Stimulated activated CD8-positive, alpha-beta memory T cell treated with anti-CD3 and anti-CD28 coated beads, Interleukin-7, amount 100 ng/mL, for 24 hours (primary cell): ENCODE measurements around the gene GALNT10.

Experiments used
- DNase-seq: peaks from one replicate; pipeline ENCODE4 v3.0.0-alpha.2; 2020; ENCODE audit warnings: low read depth

The GALNT10 gene

DNA sequence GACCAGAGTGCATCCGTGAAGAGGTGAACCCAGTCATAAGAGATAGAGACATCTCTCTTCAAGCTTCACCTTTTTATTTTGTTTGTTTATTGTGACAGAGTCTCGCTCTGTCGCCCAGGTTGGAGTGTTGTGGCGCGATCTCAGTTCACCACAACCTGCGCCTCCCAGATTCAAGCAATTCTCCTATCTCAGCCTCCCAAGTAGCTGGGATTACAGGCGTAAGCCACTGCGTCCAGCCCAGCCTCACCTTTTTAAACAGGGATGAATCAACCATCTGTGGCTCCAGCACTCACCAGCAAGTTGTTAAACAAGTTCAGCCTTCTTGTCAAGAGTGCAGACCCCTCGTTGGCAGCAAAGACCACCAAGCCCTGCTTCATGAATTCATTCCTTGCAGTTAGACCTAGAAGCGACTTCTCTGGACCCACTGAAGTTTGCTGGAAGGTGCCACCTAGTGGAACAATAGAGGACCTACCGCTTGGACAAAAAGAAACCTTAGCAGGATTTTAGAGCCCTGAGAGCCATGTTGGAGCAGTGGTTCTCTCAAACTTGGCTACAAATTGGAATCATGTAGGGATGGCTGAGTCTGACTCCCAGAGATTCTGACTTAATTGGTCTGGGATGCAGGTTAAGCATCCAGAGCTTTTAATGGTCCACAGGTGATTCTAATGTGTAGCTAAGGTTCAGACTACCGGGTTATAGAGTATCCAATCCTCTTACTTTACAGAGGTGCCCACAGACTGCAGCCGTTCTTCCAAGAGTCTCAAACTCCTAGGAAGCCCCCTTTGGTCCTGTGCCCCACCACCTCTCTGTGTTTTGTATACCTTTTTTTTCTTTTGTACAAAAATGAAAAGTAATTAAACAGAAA, 10.5 kb upstream of the GALNT10 start:
- no peak for DNase-seq

DNA sequence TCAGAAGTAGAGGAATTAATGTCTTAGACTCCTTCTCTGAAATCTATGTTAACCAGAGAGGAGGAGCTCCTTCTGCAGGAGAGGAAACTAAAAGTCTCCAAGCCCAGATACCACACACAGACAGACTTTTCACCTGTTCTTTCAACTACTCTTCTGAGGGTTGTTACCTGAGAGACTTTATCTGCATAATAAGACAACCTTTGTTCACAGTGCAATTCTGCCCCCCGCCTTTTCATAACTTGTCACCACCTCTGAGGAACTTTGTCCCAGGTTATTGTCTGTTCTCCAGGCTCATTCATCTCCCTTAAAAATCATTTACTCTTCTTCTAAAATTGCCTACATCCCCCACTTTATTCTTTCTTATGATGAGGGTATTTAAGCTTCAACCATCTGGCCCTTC, 9.4 kb upstream of the GALNT10 start:
- no peak for DNase-seq

DNA sequence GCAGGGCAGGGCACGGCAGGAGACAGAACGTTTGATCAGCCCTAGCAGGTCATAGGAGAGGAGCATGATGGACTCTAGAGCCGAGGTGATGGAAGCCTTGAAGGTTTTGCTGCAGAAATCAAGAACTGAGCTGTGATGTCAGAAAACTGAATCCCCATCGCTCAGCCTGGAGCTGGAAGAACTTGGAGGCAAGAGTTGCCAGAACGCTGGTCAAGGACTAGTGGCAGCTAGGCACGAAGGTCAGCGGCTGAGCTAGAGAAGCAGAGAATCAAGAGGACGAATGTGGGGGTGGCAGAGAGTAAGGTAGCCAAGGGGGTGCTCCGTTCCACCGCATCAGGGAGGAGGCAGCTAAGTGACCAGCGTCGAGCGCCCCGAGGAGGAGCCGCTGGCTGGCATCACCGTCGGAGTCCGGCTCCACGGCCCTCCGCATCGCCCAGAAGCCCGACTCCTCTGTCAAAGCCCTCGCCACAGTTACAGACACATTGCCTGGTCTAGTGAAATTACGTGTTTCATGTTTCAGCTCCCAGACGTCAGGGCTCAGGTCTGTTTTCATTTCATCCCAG, 1.2 kb upstream of the GALNT10 start:
- DNase-seq: no peak

DNA sequence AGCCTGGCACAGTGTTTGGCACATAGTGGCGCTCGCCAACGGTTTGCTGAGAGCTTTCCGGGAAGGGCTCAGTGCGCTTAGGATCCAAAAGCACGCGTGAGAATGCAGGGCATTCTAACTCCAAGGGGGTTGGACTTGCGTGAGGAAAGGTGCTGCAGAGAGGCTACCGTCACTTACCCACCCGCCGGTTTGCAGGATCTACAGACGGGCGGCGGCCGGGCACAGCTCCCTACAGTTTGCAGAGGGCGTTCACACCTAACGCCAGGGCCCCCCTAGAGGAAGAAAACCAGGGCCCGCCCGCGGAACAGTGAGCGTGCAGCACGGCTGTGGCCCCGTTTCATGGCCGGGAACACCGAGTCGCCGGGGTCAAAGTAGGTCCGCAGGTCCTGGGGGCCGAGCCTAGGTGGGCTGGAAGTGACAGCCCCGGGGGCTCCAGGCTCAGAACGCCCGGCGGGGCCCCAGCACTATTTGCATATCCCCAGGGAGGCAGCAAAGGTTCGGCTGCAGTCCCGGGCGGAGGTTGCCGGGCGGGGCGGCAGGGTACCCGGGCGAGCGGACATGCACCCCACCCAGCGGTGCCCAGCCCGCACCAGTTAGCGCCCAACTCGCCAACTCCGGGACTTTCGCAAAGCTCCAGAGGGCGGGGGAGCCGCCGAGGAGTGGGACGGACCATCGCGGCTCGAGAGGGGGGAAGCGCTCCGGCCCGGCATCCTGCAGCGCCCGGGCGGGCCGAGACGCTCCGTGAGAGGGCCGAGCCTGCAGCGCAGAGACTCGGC, 526 bp upstream of the GALNT10 start:
- no peak for DNase-seq

DNA sequence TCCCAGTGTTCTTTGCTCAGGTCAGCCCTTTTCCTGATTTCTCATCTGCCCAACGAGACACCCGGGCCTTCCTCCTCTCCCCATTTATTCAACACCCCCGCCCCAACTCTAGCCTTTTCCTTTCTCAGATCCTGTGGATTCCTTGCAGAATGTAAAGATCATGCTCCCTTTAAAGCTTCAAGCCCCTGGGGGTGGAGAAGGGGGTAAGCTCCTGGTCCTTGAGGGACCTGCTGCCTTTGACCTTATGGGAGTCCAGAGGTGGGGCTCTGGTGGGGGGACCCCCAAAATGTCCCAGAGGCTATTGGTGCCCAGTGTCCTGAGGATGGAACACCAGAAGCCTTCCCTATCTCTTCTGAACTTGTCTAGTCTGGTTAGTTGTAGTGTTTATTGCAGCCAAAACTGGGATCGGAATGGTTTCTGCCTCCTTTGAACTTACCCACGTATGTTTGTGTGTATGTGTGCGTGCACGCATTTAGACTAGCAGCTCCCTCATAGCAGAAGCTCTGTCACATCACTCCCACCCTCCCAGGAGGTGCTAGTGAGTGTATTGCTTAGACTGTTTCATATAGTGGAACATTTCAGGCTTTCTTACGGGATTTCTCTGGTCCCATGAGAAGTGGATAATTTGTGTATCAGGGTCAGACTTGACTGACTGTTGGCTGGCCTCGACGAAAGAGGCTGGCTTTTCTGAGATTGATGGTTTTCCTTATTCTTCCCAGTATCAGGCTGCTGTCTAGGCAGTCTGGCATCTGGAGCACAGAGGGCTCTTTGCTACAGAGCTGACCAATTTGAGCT, 1.1 kb downstream of the GALNT10 start:
- no peak for DNase-seq

DNA sequence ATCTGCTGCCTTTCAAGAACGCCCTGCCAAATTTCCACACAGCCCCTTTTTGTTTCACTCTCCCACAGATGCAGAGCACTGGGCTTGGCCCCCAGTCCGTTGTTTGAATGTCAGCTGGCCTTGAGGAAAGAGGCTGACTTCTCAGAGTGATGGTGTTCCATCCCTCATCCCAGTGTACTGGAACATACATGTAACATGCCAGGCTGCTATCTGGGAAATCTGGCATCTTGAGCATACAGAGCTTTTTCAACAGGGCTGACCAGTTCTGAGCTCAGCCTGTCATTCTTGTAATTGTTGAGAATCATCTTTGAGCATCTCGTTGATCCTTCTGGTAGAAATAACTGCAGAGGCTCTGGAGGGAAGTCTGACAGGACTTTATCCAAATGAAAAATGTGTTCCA, 2.8 kb downstream of the GALNT10 start:
- DNase-seq: no peak

DNA sequence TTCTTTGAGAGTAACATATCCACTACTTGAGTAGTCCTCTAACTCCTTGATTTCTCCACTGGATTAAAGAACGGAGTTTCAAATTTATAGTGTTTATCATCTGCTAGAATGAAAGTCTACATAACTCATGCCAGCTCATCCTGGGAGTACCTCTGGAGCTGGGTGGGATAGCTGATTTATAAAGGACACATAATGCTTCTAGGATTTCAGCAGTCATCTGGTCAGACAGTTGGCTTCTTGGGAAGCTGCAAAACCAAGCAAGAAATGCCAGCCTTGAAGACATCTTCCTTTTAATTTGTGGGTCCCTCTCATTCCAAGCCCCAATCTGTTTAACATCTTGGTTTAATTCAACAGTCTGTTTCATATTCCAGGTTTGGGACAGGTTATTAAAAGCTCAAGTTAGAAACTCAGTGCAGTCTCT, 3.2 kb downstream of the GALNT10 start:
- DNase-seq: no peak

DNA sequence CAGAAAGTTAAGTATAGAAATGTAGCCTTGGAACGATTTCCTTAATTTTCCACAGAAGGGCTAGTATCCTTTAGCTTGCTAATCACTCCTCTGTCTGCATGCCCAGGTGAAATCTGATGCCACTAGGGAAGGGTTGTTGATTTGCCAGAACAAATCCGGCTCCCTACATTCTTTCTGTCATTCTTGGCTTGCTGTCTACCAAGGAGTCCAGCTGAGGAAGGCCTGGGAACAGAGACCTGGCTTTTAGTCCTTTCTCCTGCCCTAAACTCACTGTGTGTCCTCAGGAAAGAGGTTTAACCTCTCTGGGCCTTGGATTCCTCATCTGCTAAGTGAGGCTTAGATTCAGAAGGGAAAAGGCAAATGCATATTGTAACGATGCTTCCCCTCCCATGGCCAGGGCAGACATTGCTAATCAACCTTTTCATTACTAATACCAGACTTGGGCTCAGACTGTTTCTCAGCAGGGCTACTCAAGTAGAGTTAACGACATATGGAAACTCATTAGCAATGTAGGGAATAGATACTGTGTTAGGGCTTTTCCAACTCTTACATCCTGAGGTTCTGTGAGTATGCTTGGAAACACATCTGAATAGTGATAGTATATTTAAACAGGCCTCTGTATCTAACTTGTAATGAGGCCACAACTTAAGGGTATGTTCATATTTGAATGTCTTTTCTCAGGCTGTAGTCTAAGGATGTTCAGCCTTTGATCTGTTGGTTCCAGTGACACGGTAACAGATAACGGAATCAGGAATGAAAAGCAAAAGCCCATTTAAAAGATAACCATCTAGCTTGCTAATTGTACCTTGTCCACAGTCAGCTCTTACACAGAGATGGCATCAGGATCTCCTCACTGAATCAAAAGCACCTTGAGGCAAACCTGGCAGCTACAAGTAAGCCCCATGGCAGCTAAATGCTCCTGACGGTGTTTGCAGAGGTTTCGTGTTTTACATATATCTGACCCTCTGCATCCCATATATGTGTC, 4.1 kb downstream of the GALNT10 start:
- no peak for DNase-seq

DNA sequence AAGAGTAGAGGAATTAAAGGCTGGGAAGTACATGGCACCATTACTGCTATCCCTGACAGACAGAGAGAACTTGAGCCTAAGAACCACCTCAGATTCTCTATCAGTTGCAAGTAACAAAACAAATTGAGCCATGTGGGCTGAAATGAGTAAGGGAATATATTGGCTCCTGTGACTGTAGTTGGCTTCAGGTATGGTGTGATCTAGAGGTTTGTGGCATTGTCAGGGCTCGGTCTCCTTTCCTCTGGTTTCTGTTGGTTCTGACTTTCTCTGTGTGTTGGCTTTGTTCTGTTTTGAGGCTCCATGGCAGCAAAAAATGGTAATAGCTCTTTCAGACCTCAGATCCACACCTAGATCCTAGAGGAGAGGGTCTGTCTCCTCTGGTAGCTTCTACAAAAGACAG, 5.7 kb downstream of the GALNT10 start:
- DNase-seq: no peak

DNA sequence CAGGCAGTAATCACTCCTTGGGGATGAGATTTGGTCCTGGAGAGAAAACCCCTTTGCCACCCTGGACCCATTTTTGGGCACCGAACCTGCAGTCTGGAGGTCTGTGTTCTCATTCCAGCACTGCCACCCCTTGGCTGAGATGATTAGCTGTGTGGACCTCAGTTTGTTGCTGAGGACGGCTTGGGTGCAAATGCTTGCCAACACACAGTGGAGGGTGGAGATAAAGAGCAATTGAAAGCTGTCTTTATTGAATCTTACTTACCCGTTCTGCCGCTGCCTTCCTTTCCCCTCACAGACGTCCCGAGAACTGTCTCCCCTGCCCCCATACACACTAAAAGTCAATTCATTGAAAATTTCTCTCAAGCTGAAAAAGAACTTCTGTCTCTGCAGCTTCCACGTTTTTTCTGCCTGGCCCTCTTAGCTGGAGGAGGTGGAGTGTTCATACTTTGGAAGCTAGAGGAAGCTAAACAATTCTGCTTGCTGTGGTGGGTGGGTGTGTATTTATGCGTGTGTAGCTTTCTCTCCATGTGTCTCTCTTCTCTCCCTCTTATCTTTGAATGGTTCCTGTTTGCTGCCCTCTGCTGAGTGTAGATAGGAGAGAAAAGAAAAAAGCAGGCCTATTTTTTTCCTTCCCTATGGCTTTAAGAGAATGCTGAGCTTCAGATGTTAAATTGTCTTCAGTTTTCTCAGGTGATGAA, 6.6 kb downstream of the GALNT10 start:
- no peak for DNase-seq

DNA sequence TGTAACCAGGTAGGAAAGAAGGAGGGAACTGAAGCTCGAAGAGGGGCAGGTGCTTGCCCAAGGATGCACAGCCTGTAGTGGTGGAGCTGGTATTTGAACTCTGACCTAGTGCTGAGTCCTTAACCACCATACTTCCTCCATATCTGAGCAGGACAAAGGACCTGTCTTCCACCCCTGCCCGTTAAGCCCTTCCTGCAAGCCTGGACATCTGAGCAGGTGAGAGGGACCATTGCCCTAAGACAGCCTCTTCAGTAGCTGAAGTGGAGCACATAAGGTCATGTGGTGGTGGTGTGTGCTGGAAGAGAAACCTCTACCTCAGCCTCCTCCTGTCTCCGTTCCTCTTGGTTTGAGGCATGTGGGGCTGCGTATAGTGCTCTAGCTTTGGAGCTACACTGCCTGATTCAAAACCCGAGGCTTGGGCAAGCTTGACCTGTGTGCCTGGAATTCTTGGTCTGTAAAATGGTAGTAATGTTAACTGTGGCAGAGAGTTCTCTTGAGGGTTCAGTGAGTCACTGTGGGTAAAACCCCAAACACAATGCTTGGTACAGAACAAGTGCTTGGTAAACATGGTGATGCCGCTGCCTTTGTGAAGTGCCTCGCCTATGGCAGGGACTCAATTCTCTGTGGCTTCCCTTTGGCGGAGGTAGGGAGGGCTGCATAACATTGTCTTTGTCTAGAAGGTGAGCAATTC, 7.4 kb downstream of the GALNT10 start:
- no peak for DNase-seq

DNA sequence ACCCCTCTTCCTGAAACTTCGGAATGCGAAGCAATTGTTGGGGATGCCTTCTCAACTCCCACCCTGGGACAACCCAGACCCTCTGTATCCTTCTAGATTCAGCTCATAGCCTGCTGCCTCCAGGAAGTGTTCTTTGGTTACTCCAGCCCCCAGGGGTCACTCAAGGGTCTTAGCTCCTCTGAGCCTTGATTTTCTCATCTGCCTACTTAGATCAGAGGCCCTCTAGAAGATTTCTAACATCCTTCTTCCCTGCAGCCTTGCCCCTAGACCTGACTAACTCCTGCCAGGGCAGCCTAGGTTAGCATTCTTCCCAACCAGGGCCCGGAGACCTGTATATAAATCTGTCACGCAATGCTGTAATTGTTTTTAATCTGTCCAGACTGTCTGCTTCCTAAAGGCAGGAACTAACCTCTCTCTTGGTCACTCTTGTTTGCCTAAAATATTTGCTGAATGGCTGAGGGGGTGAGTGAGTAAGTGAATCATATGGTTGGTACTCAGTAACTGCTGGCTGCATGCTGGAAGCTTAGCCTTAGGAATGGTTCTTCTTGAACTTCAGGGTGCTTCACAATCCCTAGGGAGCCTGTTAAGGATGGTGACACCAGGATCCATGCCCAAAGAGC, 8.2 kb downstream of the GALNT10 start:
- no peak for DNase-seq

DNA sequence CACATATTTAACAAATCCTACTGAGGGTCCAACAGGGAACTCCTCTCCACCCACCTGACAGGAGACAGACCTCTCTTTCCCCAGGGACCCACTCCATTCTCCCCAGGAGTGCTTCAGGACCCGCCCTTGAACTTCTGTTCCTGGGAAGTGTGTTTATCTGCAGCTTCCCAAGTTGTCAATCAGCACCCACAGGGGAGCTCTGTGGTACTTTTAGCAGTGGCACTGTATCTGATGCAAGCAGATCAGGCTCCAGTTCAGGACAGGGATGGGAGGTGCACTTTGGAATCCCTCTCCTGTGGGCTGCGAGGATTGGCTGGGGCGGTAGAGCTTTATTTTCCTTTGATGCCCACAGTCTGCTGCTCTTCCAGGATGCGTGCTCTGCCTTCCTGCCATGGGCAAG, 8.7 kb downstream of the GALNT10 start:
- DNase-seq: no peak

DNA sequence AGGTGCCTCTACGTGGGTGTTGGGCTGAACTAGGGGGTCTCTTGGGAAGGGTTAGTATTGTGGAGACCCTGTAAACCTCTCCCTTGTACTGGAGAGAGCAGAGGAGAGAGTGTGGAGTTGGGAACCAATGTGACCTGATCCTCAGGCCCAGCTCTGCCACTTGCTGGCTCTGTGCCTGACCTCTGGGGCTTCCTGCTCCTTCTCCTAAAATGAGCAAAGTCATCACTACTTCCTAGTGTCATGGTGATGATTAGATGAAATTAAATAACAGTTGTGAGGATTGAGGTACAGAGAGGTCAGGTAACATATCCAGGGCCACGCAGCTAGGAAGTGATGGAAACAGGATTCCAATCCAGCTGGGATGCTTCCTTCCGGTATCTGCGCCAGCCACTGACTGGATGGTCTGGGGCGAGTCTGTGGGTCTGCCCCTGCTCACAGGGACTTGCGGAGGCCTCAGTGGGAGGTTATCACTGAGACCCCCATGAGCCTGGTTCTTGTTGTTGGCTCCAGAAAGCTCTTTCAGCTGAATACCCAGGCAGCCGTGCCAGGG, 9.2 kb downstream of the GALNT10 start:
- DNase-seq: no peak

DNA sequence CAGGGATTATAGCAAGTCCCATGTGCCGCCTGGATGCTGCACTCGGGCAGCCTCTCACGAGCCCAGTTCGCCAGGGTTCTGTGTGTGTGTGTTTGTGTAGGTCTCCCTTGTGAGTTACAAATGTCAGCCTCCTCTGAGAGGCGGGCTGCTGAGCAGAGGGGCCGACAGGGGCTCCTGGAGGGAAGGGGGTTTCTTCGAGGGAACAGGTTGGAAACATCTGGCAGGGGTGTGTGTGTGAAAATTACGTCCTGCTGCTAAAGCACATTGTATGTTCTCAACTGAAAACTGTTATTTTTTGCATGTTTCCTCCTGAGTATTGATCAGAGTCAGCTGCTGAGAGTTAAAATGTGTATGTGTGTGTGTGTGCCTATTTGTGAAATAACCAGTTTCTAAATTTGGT, 9.7 kb downstream of the GALNT10 start:
- DNase-seq: no peak

DNA sequence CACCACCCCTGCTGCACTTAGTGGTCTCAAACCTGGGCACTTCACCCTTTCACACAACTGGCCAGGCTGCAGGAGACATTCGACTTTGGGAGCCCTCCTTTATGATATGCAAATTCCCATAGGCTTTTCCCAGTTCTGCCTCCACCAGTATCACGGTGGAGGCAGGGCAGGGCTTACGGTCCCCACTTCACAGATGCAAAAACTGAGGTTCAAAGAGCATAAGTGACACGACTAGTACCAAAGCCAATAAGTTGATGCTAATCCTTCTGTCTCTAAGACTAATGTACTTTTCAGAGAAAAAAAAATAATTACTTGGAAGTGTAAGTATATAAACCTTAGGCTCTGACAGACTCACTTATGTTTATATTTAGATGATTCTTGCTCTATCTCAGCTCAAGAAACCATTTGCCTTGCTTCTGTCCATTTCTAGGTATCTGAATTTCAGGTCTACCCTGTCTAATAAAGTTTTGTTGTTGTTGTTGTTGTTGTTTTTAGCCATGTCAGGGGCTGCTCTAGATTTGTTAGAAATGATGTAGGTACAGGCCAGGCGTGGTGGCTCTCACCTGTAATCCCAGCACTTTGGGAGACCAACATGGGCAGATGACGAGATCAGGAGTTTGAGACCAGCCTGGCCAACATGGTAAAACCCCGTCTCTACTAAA, 10.7 kb downstream of the GALNT10 start:
- no peak for DNase-seq

DNA sequence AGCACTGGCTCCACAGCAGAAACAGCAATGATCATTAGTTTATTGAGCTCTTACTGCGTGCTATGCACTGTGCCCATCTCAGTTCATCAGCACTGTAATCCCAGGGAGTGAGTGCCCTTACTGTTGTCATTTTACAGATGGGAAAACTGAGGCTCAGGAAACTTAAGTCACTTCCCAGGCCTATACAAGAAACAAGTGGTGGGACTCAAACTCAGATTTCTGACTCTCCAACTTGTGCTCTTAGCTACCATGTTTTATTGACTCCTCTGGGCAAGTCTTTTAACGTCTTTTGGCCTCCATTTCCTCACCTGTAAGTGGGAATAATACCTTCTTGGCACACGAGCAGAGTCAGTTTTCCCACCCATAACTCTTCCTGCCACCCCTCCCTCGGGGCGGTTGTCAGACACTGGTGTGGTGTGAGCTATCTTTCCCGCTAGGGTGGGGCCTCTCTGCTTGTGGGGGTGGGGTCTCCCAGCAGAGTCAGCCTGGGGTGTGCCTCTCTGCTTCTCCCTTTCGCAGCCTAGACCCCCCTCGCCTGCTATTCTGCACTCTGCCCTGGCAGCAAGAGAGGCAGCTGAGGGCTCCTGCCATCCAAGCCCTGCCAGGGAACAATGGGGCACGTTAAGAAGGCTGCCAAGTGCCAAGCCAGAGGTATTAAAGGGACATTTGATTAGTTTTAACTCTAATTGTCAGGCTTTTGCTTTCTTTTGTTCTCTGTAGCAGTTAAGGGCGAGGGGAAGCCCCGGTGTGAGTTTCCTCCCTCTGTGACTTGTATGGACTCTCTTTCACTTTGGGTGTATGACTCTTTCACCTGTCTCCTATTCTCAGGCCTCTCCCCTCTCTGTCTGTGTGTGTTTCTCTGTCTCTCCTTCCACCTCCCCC, 12.1 kb downstream of the GALNT10 start:
- DNase-seq: no peak
